ENCODE results near the gene NCBP1.

- TF ChIP-seq CTCF (IDR thresholded peaks at IDR 0.05) (no peak), POLR2A (IDR thresholded peaks at IDR 0.05) (no peak), EP300 (IDR thresholded peaks at IDR 0.05) (no peak)
Observed at GRCh38 chr9:97721396-97721795, 87.8 kb downstream of the NCBP1 start.
